Fibroblast of gingiva (primary cell): ENCODE measurements around the gene ATG2A.

ENCODE experiments used
- DNase-seq: peaks from one replicate; pipeline ENCODE4 v3.0.0-alpha.2; 2011; ENCODE audit warnings: low read depth

ATG2A gene

GRCh38 chr11:64923944-64924909, 7.2 kb upstream of the ATG2A start, which contains the start of gene PPP2R5B:
TSS of gene PPP2R5B (plus strand) at chr11:64924689. CDS start at chr11:64925735, 1,046 bp downstream.
- peak; percentile 93 for DNase-seq

DNA sequence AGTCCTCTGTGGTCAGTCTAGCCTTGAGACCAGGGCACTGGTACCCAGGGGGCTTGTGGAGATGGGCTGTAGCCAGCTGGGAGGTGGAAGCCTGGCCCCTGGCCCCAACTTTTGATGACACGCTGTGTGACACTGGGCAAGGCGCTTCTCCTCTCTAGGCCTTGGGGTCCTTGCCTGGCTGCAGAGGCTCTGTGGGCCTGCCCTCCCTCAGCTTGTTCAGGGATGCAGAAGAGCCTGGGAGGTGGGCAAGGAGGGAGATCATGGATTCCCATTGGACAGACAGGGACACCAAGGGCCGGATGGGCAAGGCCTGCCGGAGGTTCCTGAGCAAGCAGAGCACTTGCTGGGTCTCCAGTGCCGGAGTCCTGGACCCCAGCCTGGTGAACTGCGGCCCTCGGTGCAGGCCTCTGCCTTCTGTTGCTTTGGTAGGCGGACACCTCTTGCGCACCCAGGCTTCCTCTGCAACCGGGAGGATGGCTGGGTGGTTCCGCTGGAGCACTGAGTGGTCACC, 6.2 kb upstream of the ATG2A start:
- DNase-seq: no peak

- no peak for DNase-seq
These were observed 4.4 kb upstream of the ATG2A start for GRCh38 chr11:64921384-64921783.

- DNase-seq: no peak
These were observed 3.1 kb upstream of the ATG2A start for GRCh38 chr11:64920124-64920523.

DNA sequence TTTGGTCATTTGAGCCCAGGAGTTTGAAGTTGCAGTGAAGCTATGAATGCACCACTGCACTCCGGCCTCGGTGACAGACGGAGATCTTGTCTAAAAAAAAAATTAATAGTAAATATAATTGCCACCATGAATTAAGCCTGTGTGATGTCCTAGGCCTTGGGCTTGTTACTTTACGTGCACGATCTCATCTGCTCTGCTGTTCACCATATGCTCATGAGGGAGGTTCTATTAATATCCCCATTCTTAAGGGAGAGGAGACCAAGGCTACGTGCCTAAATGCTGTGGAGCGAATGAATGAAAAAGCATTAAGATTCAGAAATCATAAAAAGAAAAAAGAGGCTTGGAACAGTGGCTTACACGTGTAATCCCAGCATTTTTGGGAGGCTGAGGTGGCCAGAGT, 2.6 kb upstream of the ATG2A start:
- DNase-seq: no peak

- DNase-seq: peak; percentile 72
These were observed 1.0 kb upstream of the ATG2A start for GRCh38 chr11:64918017-64918416.

- no peak for DNase-seq
These were observed 620 bp upstream of the ATG2A start for GRCh38 chr11:64917663-64917995.

- peak; percentile 56 for DNase-seq
These were observed 802 bp downstream of the ATG2A start for GRCh38 chr11:64916040-64916774.

- DNase-seq: no peak
These were observed 1.6 kb downstream of the ATG2A start for GRCh38 chr11:64915376-64915887.

GRCh38 chr11:64914123-64914522, 2.9 kb downstream of the ATG2A start:
- DNase-seq: no peak

- DNase-seq: no peak
These were observed 3.8 kb downstream of the ATG2A start for GRCh38 chr11:64913171-64913727.

- no peak for DNase-seq
These were observed 5.3 kb downstream of the ATG2A start for GRCh38 chr11:64911689-64912088.

DNA sequence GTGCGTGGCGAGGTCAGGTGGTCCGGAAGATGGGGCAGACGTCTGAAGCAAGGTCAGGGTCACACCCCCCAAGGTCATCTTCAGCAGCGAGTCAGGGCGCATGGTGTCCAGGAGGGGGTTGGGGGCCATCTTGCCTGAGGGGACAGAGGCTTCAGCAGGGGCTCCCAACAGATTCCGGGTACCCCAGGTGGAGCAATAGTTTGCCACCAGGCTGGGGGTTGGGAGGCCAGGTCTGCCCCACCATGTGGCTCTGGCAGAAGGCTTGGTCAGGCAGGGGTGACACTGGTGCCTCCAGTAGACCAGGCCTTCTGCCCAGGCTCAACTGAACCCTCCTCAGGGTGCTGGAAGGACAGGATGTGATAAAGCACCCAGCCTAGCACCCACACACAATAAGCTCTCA, 5.9 kb downstream of the ATG2A start:
- no peak for DNase-seq

- no peak for DNase-seq
These were observed 6.4 kb downstream of the ATG2A start for GRCh38 chr11:64910451-64911093.

DNA sequence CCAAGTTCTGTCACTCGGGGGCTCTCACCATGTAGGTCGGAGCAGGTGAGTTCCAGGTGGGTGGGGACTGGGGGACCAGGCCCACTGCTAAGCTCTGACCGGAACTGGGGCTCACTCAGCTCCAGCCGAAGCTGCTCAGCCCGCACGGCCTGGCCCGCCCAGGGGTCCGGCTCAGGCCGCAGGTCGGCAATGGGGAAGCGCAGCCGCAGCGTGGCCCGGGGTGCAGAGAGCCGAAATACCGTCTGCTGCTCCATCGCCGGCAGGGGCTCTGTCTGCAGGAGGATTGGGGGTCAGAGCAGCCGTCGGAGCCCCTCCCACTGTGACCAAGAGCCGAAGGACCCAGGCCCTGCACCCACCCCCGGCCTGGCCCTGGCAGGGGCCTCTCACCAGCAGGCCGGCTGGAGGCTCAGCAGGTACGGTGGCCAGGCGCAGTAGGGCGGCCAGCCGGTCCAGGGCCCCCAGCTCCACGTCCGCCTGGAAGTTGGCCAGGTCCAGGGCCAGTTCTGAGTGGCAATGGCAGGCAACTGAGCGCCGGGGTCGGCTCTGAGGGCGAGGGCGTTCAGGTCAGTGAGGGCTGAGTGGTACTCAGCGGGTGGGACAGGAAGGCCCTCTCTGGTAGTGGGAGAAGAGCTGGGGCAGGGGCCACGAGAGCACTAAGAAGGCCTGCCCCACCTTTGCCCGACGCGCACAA, 7.2 kb downstream of the ATG2A start:
- DNase-seq: no peak

DNA sequence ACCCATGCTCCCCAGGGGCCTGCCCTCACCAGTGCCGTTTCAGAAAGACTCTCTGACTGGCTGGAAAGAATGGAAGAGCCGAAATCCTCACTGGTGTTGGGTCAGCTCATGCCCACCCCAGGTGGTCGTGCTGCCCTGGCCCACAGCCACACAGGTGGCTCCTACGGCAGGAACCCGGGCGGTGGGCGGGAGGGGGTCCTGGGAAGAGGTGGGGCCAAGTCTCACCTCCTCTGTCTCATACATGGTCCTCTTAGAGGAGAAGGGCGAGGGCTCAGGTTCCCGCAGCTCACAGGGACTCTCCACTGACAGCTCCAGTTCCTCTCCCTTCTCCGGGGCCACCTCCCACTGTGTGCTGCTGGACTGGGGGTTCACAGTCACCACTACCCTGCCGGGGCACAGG, 8.2 kb downstream of the ATG2A start:
- no peak for DNase-seq

GRCh38 chr11:64906314-64906635, 10.7 kb downstream of the ATG2A start:
- DNase-seq: no peak

DNA sequence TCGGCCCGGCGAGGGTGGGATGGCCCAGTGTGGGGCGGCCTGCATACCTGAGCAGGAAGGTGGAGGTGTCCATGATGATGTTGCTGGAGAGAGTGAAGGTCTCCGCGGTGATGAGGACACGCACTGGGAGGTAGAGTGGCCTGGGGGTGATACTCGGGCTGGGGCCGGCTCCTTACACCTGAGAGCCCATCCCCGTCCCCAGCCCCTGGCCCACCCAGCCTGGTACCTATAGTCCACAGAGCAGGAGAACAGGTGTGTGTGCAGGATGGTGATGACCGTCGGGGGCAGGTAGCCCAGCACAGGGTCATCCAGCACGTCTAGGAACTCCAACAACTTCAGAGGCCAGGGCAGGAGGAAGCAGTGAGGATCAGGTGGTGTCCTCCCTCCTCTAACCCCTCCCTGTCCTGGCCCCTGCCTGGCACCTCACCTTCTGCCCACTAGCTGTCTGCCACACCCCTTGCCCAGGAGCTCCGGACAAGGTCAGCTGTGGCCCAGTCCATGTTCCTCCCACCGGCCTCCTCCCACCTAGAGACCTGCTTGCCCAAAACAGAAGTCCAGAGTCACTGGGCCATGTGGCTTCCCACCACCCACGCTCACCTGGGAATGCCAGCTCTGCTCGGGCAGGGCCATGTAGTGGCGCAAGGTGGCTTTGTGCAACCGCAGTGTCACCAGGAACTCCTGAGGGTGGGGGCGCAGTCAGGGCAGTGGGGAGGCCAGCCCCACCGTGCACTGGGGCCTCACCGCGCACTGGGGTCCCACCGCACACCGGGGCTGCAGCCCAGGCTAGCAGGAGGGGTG, 11.3 kb downstream of the ATG2A start:
- no peak for DNase-seq

DNA sequence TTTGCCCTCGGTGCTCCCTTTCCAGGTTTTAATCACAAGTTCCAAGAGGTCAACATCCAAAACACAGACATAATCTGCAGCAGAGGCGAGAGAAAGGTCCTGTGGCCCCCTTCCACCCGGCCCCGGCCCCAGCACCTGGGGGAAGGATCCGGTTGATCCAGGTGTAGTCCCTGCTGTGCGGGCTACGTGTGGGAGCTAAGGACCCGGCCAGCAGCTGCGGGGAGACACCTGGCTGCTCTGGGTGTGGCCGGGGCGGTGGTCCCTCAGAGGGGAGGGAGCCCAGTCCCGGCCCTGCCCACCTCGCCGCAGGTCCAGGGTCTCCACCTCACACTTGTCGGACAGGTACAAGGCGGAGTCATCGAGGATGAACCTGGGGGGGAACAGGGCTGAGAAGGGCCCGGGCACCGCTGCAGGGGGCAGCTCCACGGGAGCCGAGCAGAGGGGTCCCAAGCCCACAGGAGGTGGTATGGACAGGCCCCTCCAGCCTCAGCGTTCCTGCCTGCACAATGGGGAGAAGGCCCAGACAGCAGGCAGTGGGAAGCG, 13.6 kb downstream of the ATG2A start:
- no peak for DNase-seq
